ENCODE measurements around the gene DLGAP1. TPM values are rescaled to one million over a fixed set of nuclear protein-coding genes. Genes with fewer than 3 reads are reported as not detected.

DLGAP1 gene
- total RNA-seq, 1 donor from 2014 or later: 18.5 TPM

DNA sequence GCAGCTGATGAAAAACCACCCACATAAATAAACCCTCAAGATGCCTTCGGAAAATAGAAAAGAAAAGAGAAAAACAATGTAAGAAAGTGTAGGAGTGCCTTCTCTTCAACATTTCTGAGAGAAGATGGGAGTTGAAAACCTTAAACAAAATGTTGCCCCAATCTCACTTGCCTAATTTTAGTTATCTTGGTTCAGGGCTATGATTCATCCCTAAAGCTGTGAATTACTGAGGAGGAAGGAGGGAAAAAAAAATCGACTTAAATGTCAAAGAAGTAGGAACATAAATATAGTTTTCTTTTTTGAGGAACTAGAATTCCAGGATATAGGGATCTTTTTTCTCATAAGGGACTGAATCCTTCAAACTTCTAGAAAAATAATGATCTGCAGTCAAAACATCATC, 644.8 kb downstream of the DLGAP1 start:
- H3K4me2 ChIP-seq: no peak overlapping the region
- H3F3A ChIP-seq (ENCODE audit: low read depth): peaks cover 25% of the 10 kb centered on the region
- H3K4me1 ChIP-seq: peaks cover 29% of the 10 kb centered on the region
- TF ChIP-seq EZH2 (IDR thresholded peaks at IDR 0.05) (no peak), EZH2phosphoT487 (IDR thresholded peaks at IDR 0.05) (no peak)
- TF ChIP-seq, protein P1, sequence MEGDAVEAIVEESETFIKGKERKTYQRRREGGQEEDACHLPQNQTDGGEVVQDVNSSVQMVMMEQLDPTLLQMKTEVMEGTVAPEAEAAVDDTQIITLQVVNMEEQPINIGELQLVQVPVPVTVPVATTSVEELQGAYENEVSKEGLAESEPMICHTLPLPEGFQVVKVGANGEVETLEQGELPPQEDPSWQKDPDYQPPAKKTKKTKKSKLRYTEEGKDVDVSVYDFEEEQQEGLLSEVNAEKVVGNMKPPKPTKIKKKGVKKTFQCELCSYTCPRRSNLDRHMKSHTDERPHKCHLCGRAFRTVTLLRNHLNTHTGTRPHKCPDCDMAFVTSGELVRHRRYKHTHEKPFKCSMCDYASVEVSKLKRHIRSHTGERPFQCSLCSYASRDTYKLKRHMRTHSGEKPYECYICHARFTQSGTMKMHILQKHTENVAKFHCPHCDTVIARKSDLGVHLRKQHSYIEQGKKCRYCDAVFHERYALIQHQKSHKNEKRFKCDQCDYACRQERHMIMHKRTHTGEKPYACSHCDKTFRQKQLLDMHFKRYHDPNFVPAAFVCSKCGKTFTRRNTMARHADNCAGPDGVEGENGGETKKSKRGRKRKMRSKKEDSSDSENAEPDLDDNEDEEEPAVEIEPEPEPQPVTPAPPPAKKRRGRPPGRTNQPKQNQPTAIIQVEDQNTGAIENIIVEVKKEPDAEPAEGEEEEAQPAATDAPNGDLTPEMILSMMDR (IDR thresholded peaks at IDR 0.05): no peak
- no peaks in the 10 kb centered on the region for H3K9me3 ChIP-seq (ENCODE audit: low read depth)
- H4K20me1 ChIP-seq (ENCODE audit: low read depth): no peaks in the 10 kb centered on the region
- H3K9ac ChIP-seq: no peak overlapping the region
- Mint-ChIP-seq H3K36me3 (no peaks in the 10 kb centered on the region), H3K27ac (no peak overlapping the region), H3K9me3 (no peaks in the 10 kb centered on the region), H3K4me3 (no peak overlapping the region), H3K4me1 (no peaks in the 10 kb centered on the region), H3K27me3 (ENCODE audit: insufficient read depth, low read depth) (no peaks in the 10 kb centered on the region)
- H2AFZ ChIP-seq (replicated peaks): no peak overlapping the region
- H3K27me3 ChIP-seq: no peaks in the 10 kb centered on the region
- no peaks in the 10 kb centered on the region for H3K36me3 ChIP-seq
- no peak for DNase-seq (ENCODE audit: low spot score)
- H3K27ac ChIP-seq: no peak overlapping the region
- H3K4me3 ChIP-seq: no peak overlapping the region
- H3K79me2 ChIP-seq (ENCODE audit: low read depth): no peaks in the 10 kb centered on the region

DNA sequence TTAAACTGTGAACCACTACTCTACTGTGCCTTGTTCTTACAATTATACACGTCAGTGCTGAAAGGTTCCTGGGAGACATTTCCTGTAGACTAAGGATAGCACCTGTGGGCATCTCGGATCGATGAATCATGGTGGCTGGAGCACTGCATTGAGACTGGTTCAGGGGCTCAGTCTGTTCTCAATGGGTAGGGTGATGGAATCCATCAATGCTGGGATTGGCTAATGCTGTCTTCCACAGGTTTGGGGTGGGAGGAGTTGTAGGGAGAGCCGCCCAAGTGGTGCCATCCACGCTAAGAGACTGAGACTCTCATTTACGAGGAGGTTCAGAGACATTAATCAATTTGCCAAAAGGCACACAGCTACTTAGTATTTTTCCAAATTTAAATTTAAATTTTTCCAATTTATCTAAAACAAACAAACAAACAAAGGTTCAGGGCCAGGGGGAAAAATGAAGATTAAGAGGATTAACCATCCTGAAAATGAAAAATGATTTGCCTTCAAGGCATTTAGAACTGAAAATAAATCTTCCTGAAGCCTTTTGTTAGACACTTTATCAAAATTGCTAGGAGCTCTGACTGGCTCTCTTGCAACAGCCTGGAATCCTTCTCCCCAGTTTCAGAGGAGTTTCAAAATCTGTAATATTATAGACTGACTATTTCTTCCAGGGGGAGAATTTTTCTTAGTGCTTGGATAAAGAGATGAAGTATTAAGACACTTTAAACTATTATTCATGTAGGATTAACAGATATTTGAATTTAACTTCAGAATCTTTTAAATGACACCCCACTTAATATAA, 645.9 kb downstream of the DLGAP1 start:
- Mint-ChIP-seq H3K27me3 (ENCODE audit: insufficient read depth, low read depth) (no peaks in the 10 kb centered on the region), H3K27ac (no peak overlapping the region), H3K36me3 (no peaks in the 10 kb centered on the region), H3K9me3 (no peaks in the 10 kb centered on the region), H3K4me3 (no peak overlapping the region), H3K4me1 (no peaks in the 10 kb centered on the region)
- H3K27ac ChIP-seq: no peak overlapping the region
- no peaks in the 10 kb centered on the region for H3K27me3 ChIP-seq
- peaks cover 22% of the 10 kb centered on the region for H3F3A ChIP-seq (ENCODE audit: low read depth)
- no peak overlapping the region for H2AFZ ChIP-seq (replicated peaks)
- H3K4me2 ChIP-seq: no peak overlapping the region
- peaks cover 31% of the 10 kb centered on the region for H3K4me1 ChIP-seq
- no peaks in the 10 kb centered on the region for H4K20me1 ChIP-seq (ENCODE audit: low read depth)
- no peaks in the 10 kb centered on the region for H3K9me3 ChIP-seq (ENCODE audit: low read depth)
- no peak for DNase-seq (ENCODE audit: low spot score)
- no peak overlapping the region for H3K4me3 ChIP-seq
- H3K36me3 ChIP-seq: no peaks in the 10 kb centered on the region
- H3K79me2 ChIP-seq (ENCODE audit: low read depth): no peaks in the 10 kb centered on the region
- TF ChIP-seq, protein P1 (IDR thresholded peaks at IDR 0.05): no peak
- TF ChIP-seq EZH2phosphoT487 (IDR thresholded peaks at IDR 0.05): no peak
- no peak for TF ChIP-seq EZH2 (IDR thresholded peaks at IDR 0.05)
- no peak overlapping the region for H3K9ac ChIP-seq

DNA sequence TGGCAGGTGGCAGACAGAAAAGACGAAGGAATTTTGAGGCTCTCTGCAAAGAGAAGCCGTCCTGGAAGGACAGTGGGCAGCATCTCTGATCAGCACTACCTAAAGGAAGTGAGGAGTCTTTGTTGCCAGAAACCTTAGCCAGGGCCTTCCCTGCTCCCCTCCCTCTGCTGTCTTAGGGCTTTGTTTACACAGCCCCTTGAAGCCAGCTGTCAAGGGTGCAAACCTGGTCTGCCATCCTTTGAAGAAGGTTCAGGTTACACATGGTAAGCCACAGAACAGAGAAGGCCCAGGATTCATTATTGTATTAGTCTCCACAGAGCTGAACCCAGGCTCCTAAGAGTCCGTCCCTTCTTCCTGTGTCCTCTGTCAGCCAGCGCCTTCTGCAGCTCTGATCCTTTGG, 648.5 kb downstream of the DLGAP1 start:
- H3K36me3 Mint-ChIP-seq: no peaks in the 10 kb centered on the region
- H3K4me3 Mint-ChIP-seq: no peak overlapping the region
- Histone ChIP-seq H3K9me3 (ENCODE audit: low read depth) (no peaks in the 10 kb centered on the region), H3K4me3 (no peak overlapping the region), H3K27ac (peak overlapping the region; percentile 26), H3K27me3 (no peaks in the 10 kb centered on the region), H3F3A (ENCODE audit: low read depth) (peaks cover 22% of the 10 kb centered on the region), H3K4me1 (peaks cover 31% of the 10 kb centered on the region), H3K36me3 (no peaks in the 10 kb centered on the region), H2AFZ (replicated peaks) (no peak overlapping the region), H3K4me2 (no peak overlapping the region), H4K20me1 (ENCODE audit: low read depth) (no peaks in the 10 kb centered on the region), H3K9ac (no peak overlapping the region), H3K79me2 (ENCODE audit: low read depth) (no peaks in the 10 kb centered on the region)
- no peak for DNase-seq (ENCODE audit: low spot score)
- H3K27ac Mint-ChIP-seq: no peak overlapping the region
- H3K9me3 Mint-ChIP-seq: no peaks in the 10 kb centered on the region
- no peaks in the 10 kb centered on the region for H3K27me3 Mint-ChIP-seq (ENCODE audit: insufficient read depth, low read depth)
- no peaks in the 10 kb centered on the region for H3K4me1 Mint-ChIP-seq
- TF ChIP-seq, protein P1 (IDR thresholded peaks at IDR 0.05): no peak
- TF ChIP-seq EZH2phosphoT487 (IDR thresholded peaks at IDR 0.05) (no peak), EZH2 (IDR thresholded peaks at IDR 0.05) (no peak)
